Panc1 (cell line): ENCODE measurements around the gene ERGIC2. TPM values are rescaled to one million over a fixed set of nuclear protein-coding genes. Genes with fewer than 3 reads are reported as not detected.

Experiments
- ATAC-seq: fragments of 200-7000 bp; cut with Tn5 transposase; 2 replicates; pipeline ENCODE4 v1.9.1; 2020; ENCODE audit warnings: mild to moderate bottlenecking, moderate library complexity
- BruUV-seq: library from RNA; stranded (reverse); fragments of 400-500 nt; replicated peaks from 2 replicates; lab custom pipeline; 2021; lab: Mats Ljungman, UMichigan
- CTCF ChIA-PET: fragments of 300-600 bp; sonication (Branson Sonifier 250); formaldehyde crosslinking; loops from one replicate; lab custom pipeline; 2022; ENCODE audit warnings: antibody characterized with exemption; lab: Charles Lee
- POLR2A ChIA-PET: fragments of 300-600 bp; sonication (Branson Sonifier 250); formaldehyde crosslinking; loops from one replicate; lab custom pipeline; 2022; ENCODE audit warnings: antibody characterized with exemption; lab: Charles Lee
- DNase-seq: peaks from one replicate; pipeline ENCODE4 v3.0.0-alpha.2; 2010; ENCODE audit warnings: low read depth, low spot score
- H3K27ac ChIP-seq: 2 replicates; pipeline ENCODE4 v1.5.1; 2011; ENCODE audit warnings: mild to moderate bottlenecking, low read length, inconsistent platforms
- H3K27me3 ChIP-seq: fragments of 200-500 bp; sonication (Bioruptor generic); 2 replicates; pipeline ENCODE4 v1.6.0; 2014; ENCODE audit warnings: low read length, inconsistent platforms; ENCODE audit not compliant: control insufficient read depth, insufficient read depth
- H3K36me3 ChIP-seq: fragments of 200-500 bp; sonication (Bioruptor generic); 2 replicates; pipeline ENCODE4 v1.5.1; 2014; ENCODE audit warnings: inconsistent platforms, mild to moderate bottlenecking, low read length, moderate library complexity; ENCODE audit not compliant: control insufficient read depth, insufficient read depth
- H3K4me1 ChIP-seq: 2 replicates; pipeline ENCODE4 v1.5.1; 2011; ENCODE audit warnings: inconsistent platforms, mild to moderate bottlenecking, low read length, moderate library complexity; ENCODE audit not compliant: control insufficient read depth, insufficient read depth
- H3K4me3 ChIP-seq, 2 experiments: 2 replicates each; pipeline ENCODE4 v1.5.1; 2011 to 2012; ENCODE audit warnings: low read depth in 2 of 2, low read length in 2 of 2, mild to moderate bottlenecking in 2 of 2, inconsistent platforms in 1 of 2, moderate library complexity in 1 of 2
- H3K9me3 ChIP-seq: fragments of 200-500 bp; sonication (Bioruptor generic); 2 replicates; pipeline ENCODE4 v1.5.1; 2014; ENCODE audit warnings: low read depth, mild to moderate bottlenecking, inconsistent platforms, low read length, moderate library complexity; ENCODE audit not compliant: control insufficient read depth, insufficient read depth
- POLR2AphosphoS5 ChIP-seq: IDR thresholded peaks from 2 replicates; pipeline ENCODE4 v1.6.1; 2012; ENCODE audit warnings: mild to moderate bottlenecking, low read depth, low read length, moderate library complexity
- REST ChIP-seq, 2 experiments: IDR thresholded peaks; 2 replicates each; pipeline ENCODE4 v1.6.1; 2011 to 2012; ENCODE audit warnings: low read depth in 2 of 2, control low read depth in 1 of 2, low read length in 1 of 2, mild to moderate bottlenecking in 1 of 2, moderate library complexity in 1 of 2; ENCODE audit not compliant: insufficient read depth in 1 of 2
- SIN3A ChIP-seq: IDR thresholded peaks from 2 replicates; pipeline ENCODE4 v1.6.1; 2012; ENCODE audit warnings: low read depth, mild to moderate bottlenecking, low read length, moderate library complexity, borderline replicate concordance; ENCODE audit not compliant: insufficient read depth
- TCF7L2 ChIP-seq: IDR thresholded peaks from 2 replicates; pipeline ENCODE4 v1.6.1; 2011; ENCODE audit warnings: mild to moderate bottlenecking, low read depth, low read length, inconsistent platforms
- in situ Hi-C: cut with HindIII; loops from 2 replicates; pipeline ENCODE4 v1.10.0; 2016; ENCODE audit warnings: low sequenced_read_pairs, low pct_unique_long_range_greater_than_20kb
- intact Hi-C: fragments of 100-400 bp; cut with micrococcal nuclease; formaldehyde crosslinking; loops from one replicate; pipeline ENCODE4 v1.10.0; 2022; ENCODE audit not compliant: unreplicated experiment
- total RNA-seq: library from RNA; stranded (reverse); gene quantifications from one replicate; pipeline ENCODE4 v1.2.1, GENCODE V29; 2021; ENCODE audit not compliant: unreplicated experiment
- TF ChIP-seq, protein P1 (sequence below): fragments of 450-650 bp; IDR thresholded peaks from 2 replicates; pipeline ENCODE4 v1.5.1; 2017; ENCODE audit warnings: mild to moderate bottlenecking

Gene ERGIC2
- total RNA-seq, 1 experiment from 2014 or later, result 90.2 TPM

DNA sequence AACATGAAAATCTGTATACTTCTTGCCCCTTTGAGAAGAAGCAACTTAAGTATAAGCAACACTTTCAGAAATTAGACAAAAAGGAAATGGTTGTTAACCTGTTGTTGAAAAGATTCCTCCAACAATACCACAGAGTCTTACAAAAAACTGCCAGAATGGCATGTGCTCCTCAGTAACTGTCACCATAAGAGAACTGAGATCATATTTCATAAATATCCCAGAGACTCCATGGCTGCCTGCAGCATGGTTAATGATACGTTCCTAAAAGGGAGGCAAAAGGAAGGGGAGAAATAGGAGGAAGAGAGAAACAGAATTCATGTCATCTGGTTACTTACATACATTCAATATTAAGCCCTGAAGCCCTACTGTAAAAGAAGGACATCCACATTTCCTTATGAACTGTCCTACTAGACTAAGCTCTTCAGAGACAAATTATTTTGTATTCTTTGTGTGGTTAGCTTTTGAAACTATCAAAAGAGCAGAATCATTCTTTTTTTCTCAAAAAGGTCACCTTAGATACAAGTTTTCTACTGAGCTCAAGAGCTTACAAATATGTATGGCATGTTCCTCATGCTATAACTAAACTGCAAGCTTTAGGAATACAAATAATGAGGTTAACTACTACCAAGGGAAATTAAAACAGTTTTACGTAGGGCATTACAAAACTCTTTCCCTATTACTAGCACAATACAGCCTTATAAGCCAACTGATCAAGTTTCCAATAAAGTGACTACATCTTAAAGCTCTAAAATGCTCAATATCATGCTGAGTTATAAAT, 37.8 kb downstream of the ERGIC2 start:
- in situ Hi-C loops, result no loop called here
- TF ChIP-seq SIN3A (no peak), REST (IDR thresholded peaks at IDR 0.05; ENCODE audit: insufficient read depth in 1 of 2, low read depth in 2 of 2, low read length in 1 of 2) (no peak), POLR2AphosphoS5 (no peak), TCF7L2 (no peak)
- TF ChIP-seq, protein P1, sequence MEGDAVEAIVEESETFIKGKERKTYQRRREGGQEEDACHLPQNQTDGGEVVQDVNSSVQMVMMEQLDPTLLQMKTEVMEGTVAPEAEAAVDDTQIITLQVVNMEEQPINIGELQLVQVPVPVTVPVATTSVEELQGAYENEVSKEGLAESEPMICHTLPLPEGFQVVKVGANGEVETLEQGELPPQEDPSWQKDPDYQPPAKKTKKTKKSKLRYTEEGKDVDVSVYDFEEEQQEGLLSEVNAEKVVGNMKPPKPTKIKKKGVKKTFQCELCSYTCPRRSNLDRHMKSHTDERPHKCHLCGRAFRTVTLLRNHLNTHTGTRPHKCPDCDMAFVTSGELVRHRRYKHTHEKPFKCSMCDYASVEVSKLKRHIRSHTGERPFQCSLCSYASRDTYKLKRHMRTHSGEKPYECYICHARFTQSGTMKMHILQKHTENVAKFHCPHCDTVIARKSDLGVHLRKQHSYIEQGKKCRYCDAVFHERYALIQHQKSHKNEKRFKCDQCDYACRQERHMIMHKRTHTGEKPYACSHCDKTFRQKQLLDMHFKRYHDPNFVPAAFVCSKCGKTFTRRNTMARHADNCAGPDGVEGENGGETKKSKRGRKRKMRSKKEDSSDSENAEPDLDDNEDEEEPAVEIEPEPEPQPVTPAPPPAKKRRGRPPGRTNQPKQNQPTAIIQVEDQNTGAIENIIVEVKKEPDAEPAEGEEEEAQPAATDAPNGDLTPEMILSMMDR, result no peak
- DNase-seq, result no peak
- CTCF ChIA-PET, result interaction anchor here (0.6 kb wide), 1 partner anchor 1455 kb away, joined by 7 read pairs; no protein-coding TSS in a partner anchor
- Histone ChIP-seq H3K4me3 (no peak overlapping the region), H3K9me3 (no peaks in the 10 kb centered on the region), H3K27ac (no peak overlapping the region), H3K36me3 (peaks cover 18% of the 10 kb centered on the region; the same call in 1 of the 2 replicates), H3K27me3 (no peaks in the 10 kb centered on the region), H3K4me1 (no peaks in the 10 kb centered on the region)
- intact Hi-C loops, result no loop called here
- POLR2A ChIA-PET, result no interaction called here
- BruUV-seq, result no TSS peak
- ATAC-seq, result no peak

DNA sequence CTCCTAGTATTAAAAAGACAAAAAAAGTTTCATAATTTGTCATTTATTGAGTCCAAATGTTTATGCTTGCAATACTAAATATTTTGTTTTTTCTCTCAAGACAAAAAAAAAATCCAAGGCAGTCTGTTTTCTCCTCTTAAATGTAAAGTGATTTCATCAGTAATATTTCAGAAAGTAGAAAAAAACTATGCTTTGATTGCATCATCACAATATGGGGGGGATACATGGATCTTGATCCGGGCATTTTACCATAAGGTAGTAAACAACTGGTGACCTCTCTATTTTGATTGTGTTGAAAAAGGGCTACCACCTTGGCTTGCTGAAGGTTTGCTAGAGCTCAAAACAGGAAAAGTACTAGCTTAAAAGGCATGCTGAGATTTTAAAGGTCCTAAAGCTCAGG, 43.6 kb downstream of the ERGIC2 start:
- TF ChIP-seq POLR2AphosphoS5 (no peak), TCF7L2 (no peak), SIN3A (no peak), REST (IDR thresholded peaks at IDR 0.05; ENCODE audit: insufficient read depth in 1 of 2, low read depth in 2 of 2, low read length in 1 of 2) (no peak)
- TF ChIP-seq, protein P1, result no peak
- ATAC-seq, result no peak
- BruUV-seq, result no TSS peak
- no peak overlapping the region for H3K27ac ChIP-seq
- peaks cover 7% of the 10 kb centered on the region; the same call in 1 of the 2 replicates for H3K36me3 ChIP-seq
- H3K4me3 ChIP-seq, result no peak overlapping the region
- intact Hi-C loops, result no loop called here
- no peaks in the 10 kb centered on the region for H3K9me3 ChIP-seq
- ChIA-PET POLR2A (no interaction called here), CTCF (no interaction called here)
- in situ Hi-C loops, result no loop called here
- no peaks in the 10 kb centered on the region for H3K27me3 ChIP-seq
- DNase-seq, result no peak
- no peaks in the 10 kb centered on the region for H3K4me1 ChIP-seq
